ENCODE results near the gene APP.

APP gene

GRCh38 chr21:25855576-25855975, 315.0 kb downstream of the APP start:
- DNase-seq (ENCODE audit: extremely low read depth, low read depth) = no peak
- TF ChIP-seq CTCF (IDR thresholded peaks at IDR 0.05; ENCODE audit: low read depth, low read length, missing control alignments) = no peak
- no peak overlapping the region for H3K4me3 ChIP-seq (replicated peaks; ENCODE audit: low read depth, low read length)

GRCh38 chr21:25850126-25850842, 320.3 kb downstream of the APP start:
- H3K4me3 ChIP-seq (replicated peaks; ENCODE audit: low read depth, low read length) = no peak overlapping the region
- no peak for TF ChIP-seq CTCF (IDR thresholded peaks at IDR 0.05; ENCODE audit: low read depth, low read length, missing control alignments)
- DNase-seq (ENCODE audit: extremely low read depth, low read depth) = no peak

- no peak for TF ChIP-seq CTCF (IDR thresholded peaks at IDR 0.05; ENCODE audit: low read depth, low read length, missing control alignments)
Measured at GRCh38 chr21:25848309-25848708, 322.3 kb downstream of the APP start.

GRCh38 chr21:25845729-25846256, 324.8 kb downstream of the APP start:
- TF ChIP-seq CTCF (IDR thresholded peaks at IDR 0.05; ENCODE audit: low read depth, low read length, missing control alignments) = no peak
- no peak for DNase-seq (ENCODE audit: extremely low read depth, low read depth)
- H3K4me3 ChIP-seq (replicated peaks; ENCODE audit: low read depth, low read length) = no peak overlapping the region

More at GRCh38 chr21:25848309-25848708, 322.3 kb downstream of the APP start:
- DNase-seq (ENCODE audit: extremely low read depth, low read depth) = no peak
- no peak overlapping the region for H3K4me3 ChIP-seq (replicated peaks; ENCODE audit: low read depth, low read length)

- DNase-seq (ENCODE audit: extremely low read depth, low read depth) = no peak
- no peak overlapping the region for H3K4me3 ChIP-seq (replicated peaks; ENCODE audit: low read depth, low read length)
- no peak for TF ChIP-seq CTCF (IDR thresholded peaks at IDR 0.05; ENCODE audit: low read depth, low read length, missing control alignments)
Measured at GRCh38 chr21:25842925-25843324, 327.6 kb downstream of the APP start.

- no peak overlapping the region for H3K4me3 ChIP-seq (replicated peaks; ENCODE audit: low read depth, low read length)
- no peak for TF ChIP-seq CTCF (IDR thresholded peaks at IDR 0.05; ENCODE audit: low read depth, low read length, missing control alignments)
- DNase-seq (ENCODE audit: extremely low read depth, low read depth) = no peak
Measured at GRCh38 chr21:25838809-25839208, 331.8 kb downstream of the APP start.
